ENCODE data around the gene GRK6. TPM values are rescaled to one million over a fixed set of nuclear protein-coding genes. Genes with fewer than 3 reads are reported as not detected.

Gene GRK6
- total and polyA plus RNA-seq, 9 donors = 13.8 to 25.0 (median 19.3) TPM

DNA sequence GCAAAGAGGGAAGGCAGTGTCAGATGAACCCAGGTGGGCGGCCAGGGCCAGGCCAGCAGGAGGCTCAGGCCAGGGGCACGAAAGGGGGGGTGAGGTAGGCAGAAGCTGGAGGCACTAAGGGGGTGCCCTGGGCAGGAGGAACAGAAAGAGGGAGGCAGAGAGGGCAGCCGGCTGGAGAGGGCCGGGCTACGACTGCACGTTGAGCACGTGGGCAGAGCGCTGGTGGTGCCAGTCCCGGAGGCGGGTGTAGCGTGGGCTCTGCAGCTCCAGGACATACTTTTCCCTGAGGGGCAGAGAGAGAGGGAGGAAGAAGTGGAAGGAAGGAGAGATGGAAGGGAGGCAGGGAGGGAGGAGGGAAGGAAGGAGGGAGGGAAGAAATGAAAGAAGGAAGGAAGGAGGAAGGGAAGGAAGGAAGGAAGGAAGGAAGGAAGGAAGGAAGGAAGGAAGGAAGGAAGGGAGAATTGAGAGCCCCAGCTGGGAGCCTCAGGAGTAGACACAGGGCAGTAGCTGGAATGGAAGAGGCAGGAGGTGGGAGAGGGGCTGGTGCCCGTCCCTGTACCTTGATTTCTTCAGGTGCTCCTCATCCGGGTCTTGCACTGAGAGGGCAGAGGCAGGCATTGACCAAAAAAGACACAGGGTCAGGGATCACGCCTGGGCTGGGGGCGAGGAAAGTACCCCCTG, 64.0 kb downstream of the GRK6 start:
- Histone ChIP-seq H3K36me3 (ENCODE audit: control insufficient read depth, insufficient read depth, low read length) (peaks cover 80% of the 10 kb centered on the region), H3K4me3 (ENCODE audit: low read length) (no peak overlapping the region), H3K9me3 (replicated peaks; ENCODE audit: control insufficient read depth, low read depth, low read length) (no peaks in the 10 kb centered on the region), H3K4me1 (ENCODE audit: control insufficient read depth, insufficient read depth, low read length) (peaks cover 64% of the 10 kb centered on the region), H3K27me3 (ENCODE audit: control insufficient read depth, insufficient read depth, low read length) (no peaks in the 10 kb centered on the region), H3K27ac (ENCODE audit: low read length) (no peak overlapping the region)
- 80% methylated on average over 14 of the region's 15 CpGs for WGBS (ENCODE audit: insufficient coverage)
- no peak for DNase-seq

DNA sequence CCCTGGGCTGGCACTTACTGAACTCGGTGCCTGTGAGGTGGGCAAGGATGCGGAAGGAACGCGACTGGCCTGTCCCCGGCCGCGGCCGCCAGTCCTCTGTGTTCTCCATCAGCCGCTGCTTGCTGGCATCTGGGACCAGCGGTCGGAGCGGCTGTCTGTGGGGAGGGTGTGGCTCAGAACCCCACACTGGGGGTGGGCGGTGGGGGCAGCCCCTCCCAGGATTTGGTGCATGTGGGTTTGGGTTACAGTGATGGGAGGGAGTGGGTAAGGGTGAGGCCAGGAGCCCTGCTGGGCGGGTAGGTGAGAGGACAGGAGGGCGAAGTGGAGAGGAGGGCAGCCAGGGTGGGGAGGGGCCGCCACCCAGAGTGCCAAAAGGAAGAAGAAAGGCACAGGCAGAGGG, 64.5 kb downstream of the GRK6 start:
- H3K27ac ChIP-seq (ENCODE audit: low read length) = peak overlapping the region; percentile 43

DNA sequence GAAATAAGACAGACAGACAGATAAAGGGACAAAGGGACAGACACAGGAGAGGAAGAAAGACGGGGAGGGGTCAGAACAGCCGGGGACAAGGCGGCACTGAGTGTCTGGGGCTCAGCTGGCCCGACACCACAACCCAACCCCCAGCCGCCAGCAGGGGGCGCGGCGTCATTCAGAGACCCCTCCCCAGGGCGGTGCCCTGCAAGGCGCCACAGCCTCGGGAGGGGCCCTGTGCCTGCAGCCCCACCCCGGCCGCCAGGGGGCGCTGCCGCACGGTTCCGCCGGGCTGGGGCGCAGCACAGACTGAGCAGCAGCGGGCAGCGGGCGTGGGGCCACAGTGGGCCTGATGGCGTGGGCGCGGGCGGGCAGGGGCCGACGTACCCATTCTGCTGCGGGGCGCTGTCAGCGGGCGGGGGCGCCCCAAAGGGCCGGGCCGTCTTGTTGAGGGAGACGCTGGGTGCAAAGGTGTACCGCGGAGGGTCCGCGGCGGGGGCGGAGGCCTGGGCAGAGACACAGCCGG, 65.0 kb downstream of the GRK6 start:
- Histone ChIP-seq H3K9me3 (replicated peaks; ENCODE audit: control insufficient read depth, low read depth, low read length) (no peaks in the 10 kb centered on the region), H3K27ac (ENCODE audit: low read length) (peak overlapping the region; percentile 43), H3K4me3 (ENCODE audit: low read length) (no peak overlapping the region), H3K27me3 (ENCODE audit: control insufficient read depth, insufficient read depth, low read length) (no peaks in the 10 kb centered on the region), H3K36me3 (ENCODE audit: control insufficient read depth, insufficient read depth, low read length) (peaks cover 77% of the 10 kb centered on the region), H3K4me1 (ENCODE audit: control insufficient read depth, insufficient read depth, low read length) (peaks cover 71% of the 10 kb centered on the region)
- peak; percentile 64 for DNase-seq
- WGBS (ENCODE audit: insufficient coverage) = 38% methylated on average over 27 of the region's 43 CpGs

More for the DNA sequence above, 64.5 kb downstream of the GRK6 start:
- H3K27me3 ChIP-seq (ENCODE audit: control insufficient read depth, insufficient read depth, low read length) = no peaks in the 10 kb centered on the region
- 87% methylated on average over 16 of the region's 16 CpGs for WGBS (ENCODE audit: insufficient coverage)
- peaks cover 66% of the 10 kb centered on the region for H3K4me1 ChIP-seq (ENCODE audit: control insufficient read depth, insufficient read depth, low read length)
- no peaks in the 10 kb centered on the region for H3K9me3 ChIP-seq (replicated peaks; ENCODE audit: control insufficient read depth, low read depth, low read length)
- H3K36me3 ChIP-seq (ENCODE audit: control insufficient read depth, insufficient read depth, low read length) = peaks cover 78% of the 10 kb centered on the region
- H3K4me3 ChIP-seq (ENCODE audit: low read length) = no peak overlapping the region
- DNase-seq = no peak

DNA sequence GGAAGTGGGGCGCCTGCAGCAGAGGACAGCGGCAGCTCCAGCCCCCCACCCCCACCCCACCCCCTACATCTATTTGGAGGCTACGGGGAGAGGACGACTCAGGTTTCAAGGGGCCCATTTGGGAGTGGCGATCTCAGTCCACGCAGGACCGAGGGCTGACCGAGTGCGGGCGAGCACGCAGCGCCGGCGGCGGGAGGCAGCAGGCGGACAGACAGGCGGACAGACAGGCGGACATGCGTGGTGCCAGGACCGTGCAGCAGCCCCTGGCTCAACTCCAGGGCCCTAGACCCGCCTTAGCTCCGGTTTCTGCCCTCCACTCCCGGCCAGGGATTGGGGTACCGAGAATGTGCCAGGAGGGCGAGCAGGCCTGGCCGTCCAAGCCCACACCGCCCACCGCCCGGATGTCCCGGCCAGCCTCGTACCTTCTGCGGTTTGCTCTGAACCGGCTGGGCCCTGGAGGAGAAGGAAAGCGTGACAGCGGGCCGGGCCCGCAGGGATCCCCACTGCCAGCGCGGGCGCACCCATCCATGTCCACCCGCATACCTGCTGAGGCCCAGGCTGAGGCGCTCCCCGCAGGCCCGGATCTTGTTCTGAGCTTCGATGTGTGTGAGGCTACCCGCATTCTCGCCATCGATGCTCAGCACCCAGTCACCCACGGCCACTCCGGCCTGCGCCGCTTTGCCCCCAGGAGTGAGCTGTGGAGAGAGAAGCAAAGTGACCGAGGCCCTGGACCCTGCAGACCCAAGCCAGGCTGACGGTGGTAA, 65.7 kb downstream of the GRK6 start:
- H3K9me3 ChIP-seq (replicated peaks; ENCODE audit: control insufficient read depth, low read depth, low read length) = no peaks in the 10 kb centered on the region
- H3K27ac ChIP-seq (ENCODE audit: low read length) = peak overlapping the region; percentile 94
- DNase-seq = no peak
- no peak overlapping the region for H3K4me3 ChIP-seq (ENCODE audit: low read length)
- WGBS (ENCODE audit: insufficient coverage) = 88% methylated on average over 37 of the region's 54 CpGs
- peaks cover 72% of the 10 kb centered on the region for H3K4me1 ChIP-seq (ENCODE audit: control insufficient read depth, insufficient read depth, low read length)
- H3K27me3 ChIP-seq (ENCODE audit: control insufficient read depth, insufficient read depth, low read length) = no peaks in the 10 kb centered on the region
- H3K36me3 ChIP-seq (ENCODE audit: control insufficient read depth, insufficient read depth, low read length) = peaks cover 73% of the 10 kb centered on the region

Other genes starting within 250 kb of the GRK6 start
- 15.1 TPM for gene RAB24, start 123.0 kb upstream of the GRK6 start, total RNA-seq
- 10 to 100 TPM; 20.3 to 31.9 (median 24.1) TPM for gene RAB24, start 123.0 kb upstream of the GRK6 start, polyA plus RNA-seq (ENCODE audit: insufficient read depth in 1 of 8, insufficient read length in 8 of 8, low replicate concordance in 1 of 8)
- 63.0 TPM for gene PRELID1, start 122.9 kb upstream of the GRK6 start, total RNA-seq
- gene PRELID1, start 122.9 kb upstream of the GRK6 start, polyA plus RNA-seq (ENCODE audit: insufficient read depth in 1 of 8, insufficient read length in 8 of 8, low replicate concordance in 1 of 8) = 10 to 100 TPM; 75.0 to 94.0 (median 89.4) TPM
- gene MXD3, start 114.8 kb upstream of the GRK6 start, total RNA-seq = 18.0 TPM
- gene MXD3, start 114.8 kb upstream of the GRK6 start, polyA plus RNA-seq (ENCODE audit: insufficient read depth in 1 of 8, insufficient read length in 8 of 8, low replicate concordance in 1 of 8) = 10 to 100 TPM; 20.5 to 36.7 (median 24.9) TPM
- 85.3 TPM for gene LMAN2, start 75.0 kb upstream of the GRK6 start, total RNA-seq
- gene LMAN2, start 75.0 kb upstream of the GRK6 start, polyA plus RNA-seq (ENCODE audit: insufficient read depth in 1 of 8, insufficient read length in 8 of 8, low replicate concordance in 1 of 8) = 100 to 1,000 TPM in 1 of 8 donors, 10 to 100 TPM in 7; 77.9 to 102 (median 86.3) TPM
- 16.2 TPM for gene RGS14, start 68.8 kb upstream of the GRK6 start, total RNA-seq
- 10 to 100 TPM; 10.4 to 17.2 (median 12.5) TPM for gene RGS14, start 68.8 kb upstream of the GRK6 start, polyA plus RNA-seq (ENCODE audit: insufficient read depth in 1 of 8, insufficient read length in 8 of 8, low replicate concordance in 1 of 8)
- not detected for gene SLC34A1, start 42.2 kb upstream of the GRK6 start, total RNA-seq
- gene SLC34A1, start 42.2 kb upstream of the GRK6 start, polyA plus RNA-seq (ENCODE audit: insufficient read depth in 1 of 8, insufficient read length in 8 of 8, low replicate concordance in 1 of 8) = not detected
- not detected for gene PFN3, start 26.0 kb upstream of the GRK6 start, total RNA-seq
- not detected for gene PFN3, start 26.0 kb upstream of the GRK6 start, polyA plus RNA-seq (ENCODE audit: insufficient read depth in 1 of 8, insufficient read length in 8 of 8, low replicate concordance in 1 of 8)
- gene F12, start 17.1 kb upstream of the GRK6 start, total RNA-seq = 0.27 TPM
- 1 to 10 TPM in 1 of 8 donors, under 1 TPM in 6, not detected in 1; 0.14 to 1.0 (median 0.45) TPM for gene F12, start 17.1 kb upstream of the GRK6 start, polyA plus RNA-seq (ENCODE audit: insufficient read depth in 1 of 8, insufficient read length in 8 of 8, low replicate concordance in 1 of 8)
- gene PRR7, start 20.1 kb downstream of the GRK6 start, total RNA-seq = 0.93 TPM
- 1 to 10 TPM in 5 of 8 donors, under 1 TPM in 3; 0.70 to 1.7 (median 1.0) TPM for gene PRR7, start 20.1 kb downstream of the GRK6 start, polyA plus RNA-seq (ENCODE audit: insufficient read depth in 1 of 8, insufficient read length in 8 of 8, low replicate concordance in 1 of 8)
- 97.3 TPM for gene DBN1, start 47.0 kb downstream of the GRK6 start, total RNA-seq
- 100 to 1,000 TPM; 197 to 295 (median 267) TPM for gene DBN1, start 47.0 kb downstream of the GRK6 start, polyA plus RNA-seq (ENCODE audit: insufficient read depth in 1 of 8, insufficient read length in 8 of 8, low replicate concordance in 1 of 8)
- 97.1 TPM for gene PDLIM7, start 70.9 kb downstream of the GRK6 start, total RNA-seq
- gene PDLIM7, start 70.9 kb downstream of the GRK6 start, polyA plus RNA-seq (ENCODE audit: insufficient read depth in 1 of 8, insufficient read length in 8 of 8, low replicate concordance in 1 of 8) = 100 to 1,000 TPM; 152 to 458 (median 295) TPM
- gene DOK3, start 83.2 kb downstream of the GRK6 start, total RNA-seq = 2.7 TPM
- 1 to 10 TPM; 4.2 to 9.9 (median 6.8) TPM for gene DOK3, start 83.2 kb downstream of the GRK6 start, polyA plus RNA-seq (ENCODE audit: insufficient read depth in 1 of 8, insufficient read length in 8 of 8, low replicate concordance in 1 of 8)
- 49.7 TPM for gene DDX41, start 90.3 kb downstream of the GRK6 start, total RNA-seq
- 10 to 100 TPM; 44.4 to 69.0 (median 55.9) TPM for gene DDX41, start 90.3 kb downstream of the GRK6 start, polyA plus RNA-seq (ENCODE audit: insufficient read depth in 1 of 8, insufficient read length in 8 of 8, low replicate concordance in 1 of 8)
- gene FAM193B, start 127.9 kb downstream of the GRK6 start, total RNA-seq = 43.8 TPM
- gene FAM193B, start 127.9 kb downstream of the GRK6 start, polyA plus RNA-seq (ENCODE audit: insufficient read depth in 1 of 8, insufficient read length in 8 of 8, low replicate concordance in 1 of 8) = 10 to 100 TPM; 36.8 to 65.0 (median 51.8) TPM
- 48.0 TPM for gene TMED9, start 165.5 kb downstream of the GRK6 start, total RNA-seq
- gene TMED9, start 165.5 kb downstream of the GRK6 start, polyA plus RNA-seq (ENCODE audit: insufficient read depth in 1 of 8, insufficient read length in 8 of 8, low replicate concordance in 1 of 8) = 100 to 1,000 TPM; 117 to 161 (median 138) TPM
- 22.0 TPM for gene B4GALT7, start 173.5 kb downstream of the GRK6 start, total RNA-seq
- 10 to 100 TPM; 17.3 to 23.6 (median 19.9) TPM for gene B4GALT7, start 173.5 kb downstream of the GRK6 start, polyA plus RNA-seq (ENCODE audit: insufficient read depth in 1 of 8, insufficient read length in 8 of 8, low replicate concordance in 1 of 8)